Measurements from ENCODE around the gene CDH16.
A peak's percentile ranks its signal among the peaks of the same experiment; 100 is the strongest.

Gene CDH16

GRCh38 chr16:66924527-66925321, 6.0 kb upstream of the CDH16 start:
- no peak overlapping the region for H3K27ac ChIP-seq (ENCODE audit: insufficient read depth in 1 of 2, low read depth in 1 of 2, low read length in 2 of 2, poor library complexity in 1 of 2, severe bottlenecking in 2 of 2)
- peak in 1 of 3 donors; percentile 39 for DNase-seq
- H3K9me3 ChIP-seq (ENCODE audit: control extremely low read depth in 1 of 5, control insufficient read depth in 4 of 5, insufficient read depth in 2 of 5, low read depth in 1 of 5, low read length in 4 of 5): no peaks in the 10 kb centered on the region
- peaks cover 0 to 64% (median 33%) of the 10 kb centered on the region in 5 experiments for H3K27me3 ChIP-seq (replicated peaks in 2 of 5; ENCODE audit: control insufficient read depth in 4 of 5, insufficient read depth in 5 of 5, low read length in 4 of 5)
- ChIA-PET POLR2A (no interaction called here), CTCF (interaction anchor here (0.7 to 20.4 kb wide), 4 partner anchors 8 to 57 kb away, joined by 3 to 473 read pairs (median 3); no protein-coding TSS in a partner anchor)
- H3K4me3 ChIP-seq (ENCODE audit: control insufficient read depth in 1 of 7, extremely low read depth in 1 of 7, insufficient read depth in 4 of 7, low read depth in 2 of 7, low read length in 6 of 7): peak overlapping the region in 4 of 7 experiments; percentile 13 to 50 (median 34)
- H3K36me3 ChIP-seq (ENCODE audit: control insufficient read depth in 4 of 4, insufficient read depth in 4 of 4, low read length in 3 of 4): no peaks in the 10 kb centered on the region
- WGBS (ENCODE audit: insufficient coverage): 7% methylated on average over 65 of the region's 72 CpGs
- H3K4me1 ChIP-seq (ENCODE audit: control extremely low read depth in 1 of 4, control insufficient read depth in 4 of 4, insufficient read depth in 4 of 4, low read length in 3 of 4): peaks cover 0 to 18% (median 15%) of the 10 kb centered on the region in 4 experiments

DNA sequence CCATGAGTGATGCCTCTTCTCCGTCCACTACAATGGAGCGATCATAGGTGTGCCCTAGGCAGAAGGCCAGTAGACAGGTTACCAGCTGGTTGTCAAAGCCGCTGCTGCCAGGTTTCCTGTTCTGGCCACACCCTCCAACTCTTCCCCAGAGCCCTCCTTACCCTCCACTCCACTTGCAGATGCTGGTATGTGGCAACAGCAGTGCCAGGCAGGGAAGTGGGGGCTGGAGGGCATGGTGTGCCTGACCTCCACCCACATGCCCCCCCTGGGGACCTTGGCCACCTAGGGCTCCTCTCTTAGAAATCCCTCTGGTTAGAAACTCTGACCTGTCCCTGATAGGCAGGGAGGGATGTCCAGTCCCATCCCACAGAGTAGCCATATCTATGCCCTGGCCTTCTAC, 5.2 kb upstream of the CDH16 start:
- CTCF ChIA-PET: interaction anchor here (20.4 kb wide), 1 partner anchor 25 kb away, joined by 473 read pairs; no protein-coding TSS in a partner anchor

DNA sequence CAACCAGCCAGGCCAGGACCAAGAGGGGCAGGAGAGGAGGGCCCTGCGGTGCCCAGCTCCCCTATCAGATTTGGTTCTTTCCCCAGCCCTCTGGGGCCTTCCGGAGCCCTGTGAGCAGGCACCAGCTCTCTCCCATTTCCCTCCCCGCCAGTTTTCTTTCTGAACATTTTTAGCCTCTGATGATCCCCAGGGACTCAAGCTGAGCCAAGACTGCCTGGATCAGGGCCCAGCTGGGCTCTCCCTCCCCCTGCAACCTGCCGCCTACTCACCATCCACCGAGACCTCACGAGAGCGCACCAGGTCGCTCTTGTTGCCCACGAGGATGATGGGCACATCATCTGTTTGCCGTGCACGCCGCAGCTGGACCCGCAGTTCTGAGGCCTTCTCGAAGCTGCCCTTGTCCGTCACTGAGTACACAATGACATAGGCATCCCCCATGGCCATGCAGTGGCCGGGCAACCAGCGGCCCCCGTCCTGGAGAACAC, 4.6 kb upstream of the CDH16 start:
- POLR2A ChIA-PET: no interaction called here
- CTCF ChIA-PET: interaction anchor here (20.4 kb wide), 1 partner anchor 24 kb away, joined by 473 read pairs; no protein-coding TSS in a partner anchor

More for the DNA sequence above, 5.2 kb upstream of the CDH16 start:
- POLR2A ChIA-PET: no interaction called here
- no peaks in the 10 kb centered on the region for H3K9me3 ChIP-seq (ENCODE audit: control extremely low read depth in 1 of 5, control insufficient read depth in 4 of 5, insufficient read depth in 2 of 5, low read depth in 1 of 5, low read length in 4 of 5)
- H3K27ac ChIP-seq (ENCODE audit: insufficient read depth in 1 of 2, low read depth in 1 of 2, low read length in 2 of 2, poor library complexity in 1 of 2, severe bottlenecking in 2 of 2): no peak overlapping the region
- peaks cover 0 to 18% (median 15%) of the 10 kb centered on the region in 4 experiments for H3K4me1 ChIP-seq (ENCODE audit: control extremely low read depth in 1 of 4, control insufficient read depth in 4 of 4, insufficient read depth in 4 of 4, low read length in 3 of 4)
- 67% methylated on average over 2 of the region's 3 CpGs for WGBS (ENCODE audit: insufficient coverage)
- no peak for DNase-seq
- peaks cover 0 to 64% (median 36%) of the 10 kb centered on the region in 5 experiments for H3K27me3 ChIP-seq (replicated peaks in 2 of 5; ENCODE audit: control insufficient read depth in 4 of 5, insufficient read depth in 5 of 5, low read length in 4 of 5)
- H3K36me3 ChIP-seq (ENCODE audit: control insufficient read depth in 4 of 4, insufficient read depth in 4 of 4, low read length in 3 of 4): no peaks in the 10 kb centered on the region
- H3K4me3 ChIP-seq (ENCODE audit: control insufficient read depth in 1 of 7, extremely low read depth in 1 of 7, insufficient read depth in 4 of 7, low read depth in 2 of 7, low read length in 6 of 7): no peak overlapping the region

GRCh38 chr16:66921729-66922450, 3.2 kb upstream of the CDH16 start:
- CTCF ChIA-PET: interaction anchor here (1.5 to 20.4 kb wide), 4 partner anchors 9 to 182 kb away, joined by 3 to 473 read pairs (median 6); partner anchors contain the start of gene CIAO2B
- no peak for DNase-seq
- WGBS (ENCODE audit: insufficient coverage): 74% methylated on average over 42 of the region's 42 CpGs
- peaks cover 0 to 60% (median 33%) of the 10 kb centered on the region in 5 experiments for H3K27me3 ChIP-seq (replicated peaks in 2 of 5; ENCODE audit: control insufficient read depth in 4 of 5, insufficient read depth in 5 of 5, low read length in 4 of 5)
- H3K9me3 ChIP-seq (ENCODE audit: control extremely low read depth in 1 of 5, control insufficient read depth in 4 of 5, insufficient read depth in 2 of 5, low read depth in 1 of 5, low read length in 4 of 5): no peaks in the 10 kb centered on the region
- H3K4me1 ChIP-seq (ENCODE audit: control extremely low read depth in 1 of 4, control insufficient read depth in 4 of 4, insufficient read depth in 4 of 4, low read length in 3 of 4): peaks cover 0 to 13% (median 11%) of the 10 kb centered on the region in 4 experiments
- POLR2A ChIA-PET: no interaction called here
- H3K27ac ChIP-seq (ENCODE audit: insufficient read depth in 1 of 2, low read depth in 1 of 2, low read length in 2 of 2, poor library complexity in 1 of 2, severe bottlenecking in 2 of 2): no peak overlapping the region
- no peak overlapping the region for H3K4me3 ChIP-seq (ENCODE audit: control insufficient read depth in 1 of 7, extremely low read depth in 1 of 7, insufficient read depth in 4 of 7, low read depth in 2 of 7, low read length in 6 of 7)
- H3K36me3 ChIP-seq (ENCODE audit: control insufficient read depth in 4 of 4, insufficient read depth in 4 of 4, low read length in 3 of 4): no peaks in the 10 kb centered on the region

More for the DNA sequence above, 4.6 kb upstream of the CDH16 start:
- peaks cover 0 to 64% (median 36%) of the 10 kb centered on the region in 5 experiments for H3K27me3 ChIP-seq (replicated peaks in 2 of 5; ENCODE audit: control insufficient read depth in 4 of 5, insufficient read depth in 5 of 5, low read length in 4 of 5)
- H3K9me3 ChIP-seq (ENCODE audit: control extremely low read depth in 1 of 5, control insufficient read depth in 4 of 5, insufficient read depth in 2 of 5, low read depth in 1 of 5, low read length in 4 of 5): no peaks in the 10 kb centered on the region
- DNase-seq: no peak
- peaks cover 0 to 18% (median 15%) of the 10 kb centered on the region in 4 experiments for H3K4me1 ChIP-seq (ENCODE audit: control extremely low read depth in 1 of 4, control insufficient read depth in 4 of 4, insufficient read depth in 4 of 4, low read length in 3 of 4)
- no peak overlapping the region for H3K27ac ChIP-seq (ENCODE audit: insufficient read depth in 1 of 2, low read depth in 1 of 2, low read length in 2 of 2, poor library complexity in 1 of 2, severe bottlenecking in 2 of 2)
- 94% methylated on average over 17 of the region's 18 CpGs for WGBS (ENCODE audit: insufficient coverage)
- no peak overlapping the region for H3K4me3 ChIP-seq (ENCODE audit: control insufficient read depth in 1 of 7, extremely low read depth in 1 of 7, insufficient read depth in 4 of 7, low read depth in 2 of 7, low read length in 6 of 7)
- no peaks in the 10 kb centered on the region for H3K36me3 ChIP-seq (ENCODE audit: control insufficient read depth in 4 of 4, insufficient read depth in 4 of 4, low read length in 3 of 4)

DNA sequence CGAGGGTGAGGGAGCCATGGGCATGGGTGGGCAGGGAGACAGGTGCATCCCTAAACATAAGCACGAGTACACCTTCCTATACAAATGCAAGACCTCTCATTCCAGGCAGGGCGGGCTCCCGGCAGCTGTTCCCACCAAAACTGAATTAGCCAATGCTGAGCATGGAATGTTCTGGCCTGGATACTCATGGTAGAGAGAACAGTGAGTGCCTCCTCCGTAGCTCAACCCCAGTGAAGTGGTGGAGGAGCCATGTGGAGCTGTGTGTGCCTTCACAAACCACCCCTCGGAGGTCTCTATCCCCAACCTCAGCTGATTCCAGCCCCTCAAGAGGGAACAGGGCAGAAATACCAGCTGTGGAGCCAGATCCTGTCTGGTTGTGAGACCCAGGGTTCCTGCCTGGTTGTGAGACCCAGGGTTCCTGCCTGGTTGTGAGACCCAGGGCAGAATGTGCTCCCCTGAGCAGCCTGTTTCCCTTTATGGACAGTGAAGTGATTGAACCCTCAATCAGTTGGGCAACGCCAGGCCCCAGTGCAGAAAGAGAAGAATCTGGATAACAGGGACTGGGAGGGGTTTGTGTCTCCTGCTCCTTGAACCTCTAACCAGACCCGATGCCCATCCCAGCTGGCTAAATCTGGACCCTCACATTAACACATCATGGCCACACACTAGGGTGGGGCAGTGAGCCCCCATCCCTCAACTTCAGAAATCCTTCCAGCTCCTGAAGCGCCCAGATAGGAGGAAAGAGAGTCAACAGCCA, 2.4 kb upstream of the CDH16 start:
- H3K27ac ChIP-seq (ENCODE audit: insufficient read depth in 1 of 2, low read depth in 1 of 2, low read length in 2 of 2, poor library complexity in 1 of 2, severe bottlenecking in 2 of 2): no peak overlapping the region
- no peaks in the 10 kb centered on the region for H3K9me3 ChIP-seq (ENCODE audit: control extremely low read depth in 1 of 5, control insufficient read depth in 4 of 5, insufficient read depth in 2 of 5, low read depth in 1 of 5, low read length in 4 of 5)
- DNase-seq: no peak
- WGBS (ENCODE audit: insufficient coverage): 89% methylated on average over 9 of the region's 9 CpGs
- ChIA-PET POLR2A (no interaction called here), CTCF (interaction anchor here (1.4 to 20.4 kb wide), 6 partner anchors 10 to 182 kb away, joined by 3 to 473 read pairs (median 5); partner anchors contain the start of genes CIAO2B and NAE1)
- peaks cover 0 to 52% (median 33%) of the 10 kb centered on the region in 5 experiments for H3K27me3 ChIP-seq (replicated peaks in 2 of 5; ENCODE audit: control insufficient read depth in 4 of 5, insufficient read depth in 5 of 5, low read length in 4 of 5)
- peaks cover 0 to 12% (median 10%) of the 10 kb centered on the region in 4 experiments for H3K4me1 ChIP-seq (ENCODE audit: control extremely low read depth in 1 of 4, control insufficient read depth in 4 of 4, insufficient read depth in 4 of 4, low read length in 3 of 4)
- H3K4me3 ChIP-seq (ENCODE audit: control insufficient read depth in 1 of 7, extremely low read depth in 1 of 7, insufficient read depth in 4 of 7, low read depth in 2 of 7, low read length in 6 of 7): no peak overlapping the region
- no peaks in the 10 kb centered on the region for H3K36me3 ChIP-seq (ENCODE audit: control insufficient read depth in 4 of 4, insufficient read depth in 4 of 4, low read length in 3 of 4)

DNA sequence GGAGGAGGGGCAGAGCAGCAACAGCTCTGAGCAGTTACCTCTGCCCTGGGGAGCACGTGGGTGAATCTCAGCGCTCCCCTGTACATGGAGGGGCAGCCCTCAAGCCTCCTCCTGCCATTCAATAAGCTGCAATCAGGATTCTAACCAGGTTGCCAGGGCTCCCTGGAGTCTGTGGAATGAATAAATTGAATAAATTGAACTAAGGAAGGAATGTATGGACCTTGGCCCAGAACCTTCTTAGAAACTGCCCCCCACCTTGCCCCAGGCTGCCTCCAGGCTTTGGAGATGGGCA, 1.6 kb upstream of the CDH16 start:
- ChIA-PET POLR2A (interaction anchor here (0.6 kb wide), 1 partner anchor 30 kb away, joined by 3 read pairs; no protein-coding TSS in a partner anchor), CTCF (interaction anchor here (1.4 to 20.4 kb wide), 7 partner anchors 11 to 183 kb away, joined by 3 to 473 read pairs (median 6); partner anchors contain the start of genes CIAO2B and NAE1)
- Histone ChIP-seq H3K27me3 (replicated peaks in 2 of 5; ENCODE audit: control insufficient read depth in 4 of 5, insufficient read depth in 5 of 5, low read length in 4 of 5) (peaks cover 0 to 43% (median 28%) of the 10 kb centered on the region in 5 experiments), H3K27ac (ENCODE audit: insufficient read depth in 1 of 2, low read depth in 1 of 2, low read length in 2 of 2, poor library complexity in 1 of 2, severe bottlenecking in 2 of 2) (no peak overlapping the region), H3K4me3 (ENCODE audit: control insufficient read depth in 1 of 7, extremely low read depth in 1 of 7, insufficient read depth in 4 of 7, low read depth in 2 of 7, low read length in 6 of 7) (no peak overlapping the region), H3K4me1 (ENCODE audit: control extremely low read depth in 1 of 4, control insufficient read depth in 4 of 4, insufficient read depth in 4 of 4, low read length in 3 of 4) (peaks cover 0 to 7% (median 7%) of the 10 kb centered on the region in 4 experiments), H3K36me3 (ENCODE audit: control insufficient read depth in 4 of 4, insufficient read depth in 4 of 4, low read length in 3 of 4) (no peaks in the 10 kb centered on the region), H3K9me3 (ENCODE audit: control extremely low read depth in 1 of 5, control insufficient read depth in 4 of 5, insufficient read depth in 2 of 5, low read depth in 1 of 5, low read length in 4 of 5) (no peaks in the 10 kb centered on the region)
- 50% methylated on average over 2 of the region's 2 CpGs for WGBS (ENCODE audit: insufficient coverage)
- no peak for DNase-seq

Measured in common myeloid progenitor, CD34-positive (primary cell).